Esophagus squamous epithelium (tissue), 5 donors: Measurements from ENCODE around the gene PIWIL1. TPM values are rescaled to one million over a fixed set of nuclear protein-coding genes. Genes with fewer than 3 reads are reported as not detected.

Experiments
- DNase-seq: peaks from one replicate; lab custom pipeline; 2025; lab: John Stamatoyannopoulos, UW
- H3K27ac ChIP-seq, 4 donors: fragments of 200-600 bp; sonication (generic); one replicate each; pipeline ENCODE4 v1.5.1; 2016 to 2019; ENCODE audit warnings: mild to moderate bottlenecking in 1 of 4
- H3K27me3 ChIP-seq, 4 donors: fragments of 200-600 bp; sonication (generic); 1 replicate in 3 of 4; 2 replicates in 1 of 4; pipeline versions ENCODE4 v1.5.1 to v1.6.0; 2017 to 2021; ENCODE audit warnings: antibody characterized with exemption in 1 of 4
- H3K36me3 ChIP-seq, 3 donors: fragments of 200-600 bp; sonication (generic); one replicate each; pipeline ENCODE4 v1.5.1; 2016 to 2019
- H3K4me1 ChIP-seq, 3 donors: fragments of 200-600 bp; sonication (generic); one replicate each; pipeline ENCODE4 v1.5.1; 2017 to 2019
- H3K4me3 ChIP-seq, 4 donors: fragments of 200-600 bp; sonication (generic); 1 replicate in 3 of 4; 2 replicates in 1 of 4; pipeline ENCODE4 v1.5.1; 2016 to 2019; ENCODE audit warnings: mild to moderate bottlenecking in 2 of 4, moderate library complexity in 1 of 4
- H3K9me3 ChIP-seq, 3 donors: fragments of 200-600 bp; sonication (generic); one replicate each; pipeline ENCODE4 v1.5.1; 2016 to 2019
- CTCF ChIP-seq, 6 experiments: fragments of 450-650 bp in 4 of 6; fragments of 200-600 bp in 2 of 6; sonication (generic) in 2 of 6; IDR thresholded peaks; one replicate each; pipeline ENCODE4 v1.5.1; 2016 to 2019; ENCODE audit warnings: antibody characterized with exemption in 6 of 6, mild to moderate bottlenecking in 4 of 6, moderate library complexity in 4 of 6
- POLR2A ChIP-seq, 4 donors: fragments of 450-650 bp; IDR thresholded peaks; one replicate each; pipeline ENCODE4 v1.6.1; 2017; ENCODE audit warnings: antibody characterized with exemption in 4 of 4, mild to moderate bottlenecking in 4 of 4, moderate library complexity in 3 of 4
- WGBS, 2 donors: methylation state at CpG; one replicate each; pipeline ENCODE4 v1.1.5; 2018; 5-methylcytosine and 5-hydroxymethylcytosine counted together
- intact Hi-C: fragments of 100-400 bp; cut with DNase I; formaldehyde crosslinking; loops from one replicate; pipeline ENCODE4 v1.15.0; 2022
- total RNA-seq, 4 donors: library from RNA; depleted of rRNA; stranded (reverse); fragments of >200 nt; gene quantifications; one replicate each; pipeline ENCODE4 v1.1.0, GENCODE V29; 2016
- donor health status: DM: yes; HTN: yes; CAD: no.

The PIWIL1 gene
- total RNA-seq, 4 donors from 2014 or later, result 0.09 TPM; not detected in 3

GRCh38 chr12:130330685-130331084 is 7.0 kb upstream of the PIWIL1 start:
- no peak for DNase-seq
- 83 to 86% methylated on average over 9 of the region's 9 CpGs for WGBS, 2 donors
- no peaks in the 10 kb centered on the region for H3K36me3 ChIP-seq

DNA sequence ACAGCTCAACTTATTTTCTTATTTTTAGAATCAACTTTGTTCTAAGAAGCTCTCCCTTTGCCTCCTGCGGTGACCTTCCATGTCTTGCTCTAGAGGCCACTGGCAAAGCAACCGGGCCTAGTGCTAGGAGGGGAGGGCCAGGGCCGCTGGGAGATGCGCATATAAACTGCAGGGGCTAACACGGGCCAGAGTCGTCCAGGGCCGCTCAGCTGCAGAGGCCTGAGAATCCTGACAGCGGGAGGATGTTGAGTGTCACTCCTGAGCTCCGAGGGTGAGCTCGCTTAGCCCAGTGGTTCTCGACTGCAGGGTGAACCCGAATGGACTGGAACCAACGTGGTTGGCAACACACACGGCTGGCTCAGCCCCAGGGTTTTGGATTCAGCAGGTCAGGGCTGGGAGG is 6.5 kb upstream of the PIWIL1 start:
- no peak for TF ChIP-seq CTCF (IDR thresholded peaks at IDR 0.05)
- no peak for TF ChIP-seq POLR2A (IDR thresholded peaks at IDR 0.05)
- intact Hi-C loops, result loop anchor here (5.0 kb wide), 1 partner anchor 284 kb away; no protein-coding TSS in a partner anchor
- no peaks in the 10 kb centered on the region for H3K36me3 ChIP-seq
- WGBS, 2 donors, result 63 to 82% methylated on average over 2 to 10 of the region's 14 CpGs
- no peak for DNase-seq
- H3K4me1 ChIP-seq, result no peaks in the 10 kb centered on the region
- no peak overlapping the region for H3K27ac ChIP-seq
- H3K27me3 ChIP-seq, result peaks cover 0 to 35% (median 0%) of the 10 kb centered on the region in 4 donors
- no peaks in the 10 kb centered on the region for H3K9me3 ChIP-seq
- H3K4me3 ChIP-seq, result no peak overlapping the region

More at GRCh38 chr12:130330685-130331084, 7.0 kb upstream of the PIWIL1 start:
- Histone ChIP-seq H3K4me3 (no peak overlapping the region), H3K4me1 (no peaks in the 10 kb centered on the region), H3K27me3 (peaks cover 0 to 40% (median 0%) of the 10 kb centered on the region in 4 donors), H3K9me3 (no peaks in the 10 kb centered on the region), H3K27ac (no peak overlapping the region)
- intact Hi-C loops, result loop anchor here (5.0 kb wide), 1 partner anchor 283 kb away; no protein-coding TSS in a partner anchor
- TF ChIP-seq POLR2A (IDR thresholded peaks at IDR 0.05) (no peak), CTCF (IDR thresholded peaks at IDR 0.05) (no peak)

- WGBS, 2 donors, result 60 to 65% methylated on average over 8 to 9 of the region's 10 CpGs
- intact Hi-C loops, result loop anchor here (5.0 kb wide), 1 partner anchor 286 kb away; no protein-coding TSS in a partner anchor
These were observed 4.3 kb upstream of the PIWIL1 start for GRCh38 chr12:130333341-130333740.

GRCh38 chr12:130334399-130334798 is 3.3 kb upstream of the PIWIL1 start:
- peaks cover 0 to 30% (median 4%) of the 10 kb centered on the region in 4 donors for H3K27me3 ChIP-seq
- intact Hi-C loops, result loop anchor here (5.0 kb wide), 1 partner anchor 287 kb away; no protein-coding TSS in a partner anchor
- WGBS, 2 donors, result 63 to 69% methylated on average over 8 of the region's 8 CpGs

More at GRCh38 chr12:130333341-130333740, 4.3 kb upstream of the PIWIL1 start:
- Histone ChIP-seq H3K36me3 (no peaks in the 10 kb centered on the region), H3K9me3 (no peaks in the 10 kb centered on the region), H3K27me3 (peaks cover 0 to 21% (median 0%) of the 10 kb centered on the region in 4 donors), H3K4me3 (no peak overlapping the region), H3K27ac (no peak overlapping the region), H3K4me1 (no peaks in the 10 kb centered on the region)
- DNase-seq, result no peak
- TF ChIP-seq CTCF (IDR thresholded peaks at IDR 0.05), result no peak
- TF ChIP-seq POLR2A (IDR thresholded peaks at IDR 0.05), result no peak

More at GRCh38 chr12:130334399-130334798, 3.3 kb upstream of the PIWIL1 start:
- no peaks in the 10 kb centered on the region for H3K9me3 ChIP-seq
- no peak overlapping the region for H3K27ac ChIP-seq
- TF ChIP-seq CTCF (IDR thresholded peaks at IDR 0.05) (no peak), POLR2A (IDR thresholded peaks at IDR 0.05) (no peak)
- no peaks in the 10 kb centered on the region for H3K36me3 ChIP-seq
- DNase-seq, result no peak
- peaks cover 0 to 7% (median 5%) of the 10 kb centered on the region in 3 donors for H3K4me1 ChIP-seq
- no peak overlapping the region for H3K4me3 ChIP-seq
